ENCODE results near the gene TP73.
"Not testable (repeated sequence)": the region's sequence is repeated elsewhere in the genome, so short reads cannot be mapped to it uniquely, and the experiment has no call there.

The TP73 gene

DNA sequence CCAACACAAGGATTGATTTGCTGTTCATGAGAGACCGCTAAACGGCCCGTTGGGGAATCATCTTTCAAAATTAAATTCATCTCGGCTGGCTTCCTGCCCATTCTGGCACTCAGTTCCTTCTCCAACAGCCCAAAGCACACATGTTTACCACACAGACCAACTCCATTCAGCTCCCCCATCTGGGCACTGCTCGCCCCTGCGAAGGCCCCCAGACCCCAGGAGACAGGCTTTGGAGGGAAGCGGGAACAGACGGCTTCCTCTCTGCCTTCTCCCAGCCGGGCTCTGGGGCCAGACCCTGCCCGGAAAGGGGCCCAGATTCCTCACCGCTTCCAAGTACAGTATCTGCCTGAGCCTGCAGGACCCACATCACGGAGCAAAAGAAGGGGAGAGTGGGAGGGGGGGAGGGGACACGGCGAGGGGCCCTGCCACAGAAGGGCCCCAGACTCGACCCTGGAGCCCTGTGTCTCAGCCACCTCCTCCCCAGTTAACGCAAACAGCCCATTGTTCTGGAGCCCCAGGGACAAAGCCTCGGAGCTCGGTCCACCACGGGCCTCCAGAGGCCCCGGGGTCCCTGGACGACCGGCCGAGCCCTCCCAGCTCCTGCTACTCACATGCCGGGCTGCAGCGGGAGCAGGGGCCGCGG, 41.7 kb upstream of the TP73 start:
- Histone ChIP-seq H3K9ac (ENCODE audit: low read length) (no peak overlapping the region), H3K9me3 (ENCODE audit: control insufficient read depth, low read length) (no peaks in the 10 kb centered on the region), H3K4me3 (ENCODE audit: low read length) (no peak overlapping the region), H3K27me3 (ENCODE audit: control insufficient read depth, insufficient read depth, low read length) (peaks cover 37% of the 10 kb centered on the region), H3K36me3 (ENCODE audit: control insufficient read depth, insufficient read depth, low read length) (no peaks in the 10 kb centered on the region), H3K4me1 (ENCODE audit: control insufficient read depth, insufficient read depth, low read length) (peaks cover 24% of the 10 kb centered on the region)

DNA sequence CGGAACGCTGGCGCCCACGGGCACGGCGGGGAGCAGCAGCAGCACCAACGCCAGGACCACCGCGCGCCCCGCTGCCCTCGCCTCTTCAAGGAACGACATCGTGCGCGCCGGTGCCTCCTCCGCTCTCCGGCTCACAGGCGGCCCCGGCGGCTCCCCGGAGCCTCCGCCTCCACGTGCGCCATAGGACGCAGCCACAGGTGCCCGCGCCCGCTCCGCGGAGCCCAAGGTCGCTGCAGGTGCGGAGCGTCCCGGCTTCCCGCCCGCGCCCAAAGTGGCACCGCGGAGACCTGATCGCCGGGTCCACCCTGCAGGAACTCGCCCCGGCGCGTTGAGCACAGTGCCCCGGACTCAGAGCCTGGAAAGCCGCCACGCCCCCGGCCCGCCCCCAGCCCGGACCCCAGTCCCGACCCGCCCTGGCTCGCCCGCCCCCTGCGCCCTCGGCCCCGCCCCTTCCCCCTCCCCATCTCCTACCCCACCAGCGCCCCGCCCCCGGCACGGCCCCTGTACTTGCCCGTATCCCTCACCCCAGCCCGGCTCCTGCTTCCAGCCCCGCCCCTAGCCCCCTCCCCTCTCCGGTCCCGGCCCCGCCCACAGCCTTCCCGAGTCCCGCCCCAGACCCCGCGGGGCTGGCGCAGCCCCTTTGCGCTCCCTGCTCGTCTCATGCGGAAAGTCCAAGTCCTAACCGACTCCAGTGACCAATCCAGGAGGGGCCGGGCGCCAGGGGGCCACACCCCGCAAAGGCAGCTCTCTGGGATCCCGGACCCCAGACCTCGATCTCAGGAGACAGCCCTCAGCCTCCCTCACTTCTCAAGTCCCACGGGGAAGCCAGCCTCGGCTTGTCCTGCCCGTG, 40.9 kb upstream of the TP73 start, which contains the start of gene MEGF6:
Gene MEGF6, minus strand, starts transcription at position 339 of the 850 bp plus-strand sequence. Its CDS starts 240 bp downstream, at position 99.
- H3K4me3 ChIP-seq (ENCODE audit: low read length) = no peak within 1 kb of the TSS
- H3K9me3 ChIP-seq (ENCODE audit: control insufficient read depth, low read length) = no peaks in the 10 kb centered on the region
- H3K36me3 ChIP-seq (ENCODE audit: control insufficient read depth, insufficient read depth, low read length) = no peaks in the 10 kb centered on the region
- H3K9ac ChIP-seq (ENCODE audit: low read length) = no peak within 1 kb of the TSS
- H3K27me3 ChIP-seq (ENCODE audit: control insufficient read depth, insufficient read depth, low read length) = peaks cover 37% of the 10 kb centered on the region
- H3K4me1 ChIP-seq (ENCODE audit: control insufficient read depth, insufficient read depth, low read length) = peaks cover 24% of the 10 kb centered on the region

DNA sequence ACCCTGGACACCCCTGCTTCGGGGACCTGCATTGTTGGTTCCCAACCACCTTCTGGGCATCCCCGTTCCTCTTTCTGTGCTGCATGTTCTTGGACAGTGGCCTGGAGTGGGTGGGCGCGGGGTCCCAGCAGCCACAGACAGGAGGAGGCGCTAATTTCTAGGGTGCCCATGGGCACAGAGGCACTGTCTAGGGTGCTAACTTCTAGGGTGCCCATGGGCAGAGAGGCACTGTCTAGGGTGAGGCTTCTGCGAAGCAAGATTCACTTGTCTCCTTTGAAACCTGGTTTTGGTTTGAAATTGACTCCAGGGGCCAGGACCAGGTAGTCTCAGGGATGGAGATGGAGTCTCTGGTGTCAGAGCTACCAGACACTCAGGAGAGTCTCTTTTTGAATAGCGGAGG, 40.2 kb upstream of the TP73 start:
- Histone ChIP-seq H3K4me1 (ENCODE audit: control insufficient read depth, insufficient read depth, low read length) (peaks cover 24% of the 10 kb centered on the region), H3K27me3 (ENCODE audit: control insufficient read depth, insufficient read depth, low read length) (peaks cover 37% of the 10 kb centered on the region), H3K4me3 (ENCODE audit: low read length) (no peak overlapping the region)

DNA sequence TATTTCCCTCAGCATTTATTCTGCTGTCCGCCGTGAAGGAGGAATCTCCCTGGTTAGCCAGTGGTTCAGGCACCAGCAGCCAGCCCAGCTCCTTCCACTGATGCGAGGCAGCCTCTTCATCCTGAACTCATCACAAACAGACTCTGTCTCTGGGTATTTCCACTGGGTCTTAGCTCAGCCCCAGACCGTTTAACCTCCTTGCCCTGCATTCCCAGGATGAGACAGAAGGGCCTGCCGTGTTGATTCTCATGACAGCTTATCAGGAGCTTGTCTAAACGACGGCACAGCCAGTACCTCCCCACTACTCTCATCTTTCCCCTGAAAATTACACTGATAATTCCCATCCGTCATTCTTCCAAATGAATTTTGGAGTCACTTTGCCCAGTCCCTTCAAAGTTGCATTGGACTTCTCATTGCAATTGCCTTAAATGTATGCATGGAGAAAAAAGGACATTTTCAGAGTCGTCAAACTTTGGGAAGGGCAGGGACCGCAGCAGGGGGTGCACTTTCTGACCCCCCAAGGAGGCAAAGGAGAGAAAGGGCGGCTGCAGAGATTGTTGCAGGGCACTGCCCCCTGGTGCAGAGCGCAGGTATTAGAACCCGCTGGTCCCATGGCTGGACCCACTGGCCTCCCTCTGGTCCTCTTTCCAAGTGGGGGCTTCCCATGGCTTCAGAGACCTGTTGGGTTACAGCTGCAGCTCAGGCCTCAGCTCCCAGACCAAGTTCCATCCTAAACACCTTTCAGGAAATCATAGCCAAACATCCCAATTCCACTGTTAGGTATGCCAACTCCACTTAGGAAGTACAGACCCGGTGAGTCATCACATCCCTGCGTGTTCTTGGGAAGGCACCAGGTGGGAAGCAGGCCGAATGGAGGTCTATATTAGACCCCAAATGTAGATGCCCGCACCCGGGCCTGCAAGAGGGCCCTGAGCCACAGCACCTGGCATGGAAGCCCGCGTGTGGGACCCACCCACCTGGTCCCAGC, 37.3 kb upstream of the TP73 start:
- Histone ChIP-seq H3K36me3 (ENCODE audit: control insufficient read depth, insufficient read depth, low read length) (no peaks in the 10 kb centered on the region), H3K4me3 (ENCODE audit: low read length) (no peak overlapping the region), H3K9ac (ENCODE audit: low read length) (no peak overlapping the region), H3K27me3 (ENCODE audit: control insufficient read depth, insufficient read depth, low read length) (peaks cover 16% of the 10 kb centered on the region), H3K4me1 (ENCODE audit: control insufficient read depth, insufficient read depth, low read length) (peaks cover 33% of the 10 kb centered on the region), H3K9me3 (ENCODE audit: control insufficient read depth, low read length) (no peaks in the 10 kb centered on the region)

More for the DNA sequence above, 40.2 kb upstream of the TP73 start:
- no peaks in the 10 kb centered on the region for H3K36me3 ChIP-seq (ENCODE audit: control insufficient read depth, insufficient read depth, low read length)
- H3K9ac ChIP-seq (ENCODE audit: low read length) = no peak overlapping the region
- H3K9me3 ChIP-seq (ENCODE audit: control insufficient read depth, low read length) = no peaks in the 10 kb centered on the region

DNA sequence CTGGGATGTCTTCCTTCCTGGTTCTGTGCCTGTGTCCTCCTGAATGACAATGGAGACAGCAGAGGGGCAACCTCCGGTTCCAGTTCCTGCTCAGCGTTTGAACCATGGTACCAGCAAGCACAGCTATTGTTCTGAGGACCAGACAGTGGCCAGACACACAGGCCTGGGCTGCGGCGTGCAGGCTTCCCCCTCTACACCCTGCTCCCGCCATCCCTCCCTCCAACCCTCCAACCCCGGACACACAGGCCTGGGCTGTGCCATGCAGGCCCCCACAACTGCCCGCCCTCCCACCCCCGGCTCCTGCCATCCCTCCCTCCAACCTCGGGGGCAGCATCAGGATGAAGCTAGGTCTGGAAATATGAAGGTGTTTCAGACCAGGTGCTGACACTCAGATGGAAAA, 35.5 kb upstream of the TP73 start:
- Histone ChIP-seq H3K4me3 (ENCODE audit: low read length) (no peak overlapping the region), H3K27me3 (ENCODE audit: control insufficient read depth, insufficient read depth, low read length) (peaks cover 6% of the 10 kb centered on the region), H3K9me3 (ENCODE audit: control insufficient read depth, low read length) (no peaks in the 10 kb centered on the region), H3K4me1 (ENCODE audit: control insufficient read depth, insufficient read depth, low read length) (peaks cover 24% of the 10 kb centered on the region), H3K36me3 (ENCODE audit: control insufficient read depth, insufficient read depth, low read length) (no peaks in the 10 kb centered on the region), H3K9ac (ENCODE audit: low read length) (no peak overlapping the region)

DNA sequence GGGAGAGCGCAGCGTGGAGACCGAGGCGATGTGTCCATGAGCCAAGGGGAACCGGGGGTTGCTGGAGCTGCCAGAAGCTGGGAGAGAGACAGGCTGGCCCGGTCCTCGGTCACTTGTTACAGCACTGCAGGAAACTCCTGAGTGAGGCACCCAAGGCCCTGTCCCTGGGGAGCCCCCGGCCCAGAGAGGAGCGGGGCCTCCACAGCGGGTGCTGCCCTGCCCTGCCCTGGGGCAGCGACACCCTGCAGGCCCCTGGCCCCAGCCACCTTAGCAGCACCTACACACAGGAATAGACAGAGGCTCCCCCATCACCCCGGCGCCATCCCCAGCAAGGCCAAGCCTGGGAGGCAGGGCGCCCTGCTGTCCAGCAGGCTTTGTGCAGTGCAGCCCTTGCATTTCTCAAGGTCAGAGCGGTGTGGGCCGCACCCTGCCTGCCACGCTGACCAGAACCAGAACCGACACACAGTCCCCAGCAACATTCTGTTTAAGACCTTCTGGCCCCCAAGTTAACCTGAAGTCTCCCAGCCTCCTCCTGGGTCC, 34.4 kb upstream of the TP73 start:
- peaks cover 2% of the 10 kb centered on the region for H3K27me3 ChIP-seq (ENCODE audit: control insufficient read depth, insufficient read depth, low read length)
- no peaks in the 10 kb centered on the region for H3K36me3 ChIP-seq (ENCODE audit: control insufficient read depth, insufficient read depth, low read length)
- H3K4me3 ChIP-seq (ENCODE audit: low read length) = no peak overlapping the region
- H3K4me1 ChIP-seq (ENCODE audit: control insufficient read depth, insufficient read depth, low read length) = peaks cover 20% of the 10 kb centered on the region
- H3K9ac ChIP-seq (ENCODE audit: low read length) = no peak overlapping the region
- no peaks in the 10 kb centered on the region for H3K9me3 ChIP-seq (ENCODE audit: control insufficient read depth, low read length)

DNA sequence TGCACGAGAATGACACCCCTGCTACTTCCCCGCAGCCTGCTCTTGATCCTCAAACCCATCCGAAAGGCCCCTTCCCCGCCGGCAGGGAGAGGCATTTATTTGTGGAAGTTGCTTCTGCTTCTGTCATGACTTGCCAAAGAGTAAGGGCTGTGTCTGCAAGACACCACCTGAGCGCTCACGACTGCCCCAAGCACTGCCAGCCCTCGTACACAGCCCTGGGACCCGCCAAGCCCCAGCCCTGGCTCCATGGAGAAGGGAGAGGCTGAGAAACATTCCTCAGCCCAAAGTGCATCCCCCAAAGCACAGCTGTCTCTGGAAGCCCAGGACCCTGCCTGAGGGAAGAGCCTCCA, 33.8 kb upstream of the TP73 start:
- Histone ChIP-seq H3K4me3 (ENCODE audit: low read length) (no peak overlapping the region), H3K9me3 (ENCODE audit: control insufficient read depth, low read length) (no peaks in the 10 kb centered on the region), H3K4me1 (ENCODE audit: control insufficient read depth, insufficient read depth, low read length) (peaks cover 20% of the 10 kb centered on the region), H3K9ac (ENCODE audit: low read length) (no peak overlapping the region), H3K36me3 (ENCODE audit: control insufficient read depth, insufficient read depth, low read length) (no peaks in the 10 kb centered on the region), H3K27me3 (ENCODE audit: control insufficient read depth, insufficient read depth, low read length) (no peaks in the 10 kb centered on the region)

DNA sequence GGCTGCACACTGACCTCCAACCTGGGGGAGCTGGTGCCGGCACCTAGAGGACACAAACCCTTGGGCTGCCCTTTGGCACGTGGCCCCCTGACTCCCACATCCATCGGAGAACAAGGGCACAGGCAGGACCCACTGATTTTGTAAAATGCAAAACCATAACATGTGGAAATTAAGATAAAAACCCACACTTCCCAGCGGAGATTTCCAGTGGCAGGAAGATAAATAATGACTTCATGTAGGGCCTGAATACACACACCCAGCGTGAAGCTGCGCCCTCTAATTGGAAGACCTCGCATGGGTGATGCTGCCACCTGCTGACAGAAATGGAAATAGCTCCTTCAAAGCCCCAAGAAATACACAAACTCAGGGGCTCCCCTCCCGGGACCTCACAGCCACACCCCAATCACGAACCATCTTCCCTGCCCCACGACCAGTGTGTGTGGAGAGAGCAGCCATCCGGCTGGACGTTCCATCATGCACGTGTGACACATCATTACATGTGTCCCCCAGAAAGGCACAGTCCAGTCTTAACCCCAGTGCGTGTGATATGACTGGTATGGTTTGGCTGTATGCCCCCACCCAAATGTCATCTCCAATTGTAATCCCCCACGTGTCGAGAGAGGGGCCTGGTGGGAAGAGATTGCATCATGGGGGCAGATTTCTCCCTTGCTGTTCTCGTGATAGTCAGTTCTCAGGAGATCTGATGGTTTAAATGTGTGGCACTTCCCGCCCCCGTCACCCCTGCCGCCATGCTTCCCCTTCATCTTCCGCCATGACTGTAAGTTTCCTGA, 33.2 kb upstream of the TP73 start:
- H3K36me3 ChIP-seq (ENCODE audit: control insufficient read depth, insufficient read depth, low read length) = no peaks in the 10 kb centered on the region
- H3K27me3 ChIP-seq (ENCODE audit: control insufficient read depth, insufficient read depth, low read length) = no peaks in the 10 kb centered on the region
- H3K9ac ChIP-seq (ENCODE audit: low read length) = no peak overlapping the region
- H3K4me1 ChIP-seq (ENCODE audit: control insufficient read depth, insufficient read depth, low read length) = peaks cover 20% of the 10 kb centered on the region
- H3K4me3 ChIP-seq (ENCODE audit: low read length) = no peak overlapping the region
- no peaks in the 10 kb centered on the region for H3K9me3 ChIP-seq (ENCODE audit: control insufficient read depth, low read length)

DNA sequence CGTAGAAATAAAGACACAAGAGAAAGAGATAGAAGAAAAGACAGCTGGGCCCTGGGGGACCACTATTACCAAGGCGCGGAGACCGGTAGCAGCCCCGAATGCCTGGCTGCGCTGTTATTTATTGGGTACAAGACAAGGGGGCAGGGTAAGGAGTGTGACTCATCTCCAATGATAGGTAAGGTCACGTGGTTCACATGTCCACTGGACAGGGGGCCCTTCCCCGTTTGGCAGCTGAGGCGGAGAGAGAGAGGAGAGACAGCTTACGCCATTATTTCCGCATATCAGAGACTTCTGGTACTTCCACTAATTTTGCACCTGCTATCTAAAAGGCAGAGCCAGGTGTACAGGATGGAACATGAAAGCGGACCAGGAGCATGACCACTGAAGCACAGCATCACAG, 31.6 kb upstream of the TP73 start:
- no peaks in the 10 kb centered on the region for H3K27me3 ChIP-seq (ENCODE audit: control insufficient read depth, insufficient read depth, low read length)
- H3K4me1 ChIP-seq (ENCODE audit: control insufficient read depth, insufficient read depth, low read length) = peaks cover 23% of the 10 kb centered on the region
- H3K36me3 ChIP-seq (ENCODE audit: control insufficient read depth, insufficient read depth, low read length) = no peaks in the 10 kb centered on the region
- H3K9me3 ChIP-seq (ENCODE audit: control insufficient read depth, low read length) = no peaks in the 10 kb centered on the region
- H3K9ac ChIP-seq (ENCODE audit: low read length) = no peak overlapping the region
- H3K4me3 ChIP-seq (ENCODE audit: low read length) = no peak overlapping the region

DNA sequence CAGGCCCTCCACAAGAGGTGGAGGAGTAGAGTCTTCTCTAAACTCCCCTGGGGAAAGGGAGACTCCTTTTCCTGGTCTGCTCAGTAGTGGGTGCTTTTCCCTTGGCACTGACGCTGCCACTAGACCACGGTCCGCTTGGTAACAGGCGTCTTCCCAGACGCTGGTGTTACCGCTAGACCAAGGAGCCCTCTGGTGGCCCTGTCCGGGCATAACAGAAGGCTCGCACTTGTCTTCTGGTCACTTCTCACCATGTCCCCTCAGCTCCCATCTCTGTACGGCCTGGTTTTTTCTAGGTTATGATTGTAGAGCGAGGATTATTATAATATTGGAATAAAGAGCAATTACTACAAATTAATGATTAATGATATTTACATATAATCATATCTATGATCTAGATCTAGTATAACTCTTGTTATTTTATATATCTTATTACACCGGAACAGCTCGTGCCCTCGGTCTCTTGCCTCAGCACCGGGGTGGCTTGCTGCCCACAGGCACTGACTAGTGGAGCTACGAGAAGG, 31.1 kb upstream of the TP73 start:
- H3K9me3 ChIP-seq (ENCODE audit: control insufficient read depth, low read length); H3K4me3 ChIP-seq (ENCODE audit: low read length); H3K27me3 ChIP-seq (ENCODE audit: control insufficient read depth, insufficient read depth, low read length); H3K36me3 ChIP-seq (ENCODE audit: control insufficient read depth, insufficient read depth, low read length); H3K9ac ChIP-seq (ENCODE audit: low read length): not testable (repeated sequence)
- H3K4me1 ChIP-seq (ENCODE audit: control insufficient read depth, insufficient read depth, low read length) = peaks cover 28% of the 10 kb centered on the region

DNA sequence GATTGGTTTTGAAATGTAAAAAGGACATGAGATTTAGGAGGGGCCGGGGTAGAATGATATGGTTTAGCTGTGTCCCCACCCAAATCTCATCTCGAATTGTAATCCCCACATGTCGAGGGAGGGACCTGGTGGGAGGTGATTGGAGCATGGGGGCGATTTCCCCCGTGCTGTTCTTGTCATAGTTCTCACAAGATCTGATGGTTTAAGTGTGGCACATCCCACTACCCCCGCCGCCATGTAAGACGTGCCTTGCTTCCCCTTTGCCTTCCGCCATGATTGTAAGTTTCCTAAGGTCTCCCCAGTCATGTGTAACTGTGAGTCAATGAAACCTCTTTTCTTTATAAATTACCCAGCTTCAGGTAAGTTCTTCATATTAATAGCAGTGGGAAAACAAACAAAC, 30.2 kb upstream of the TP73 start:
- not testable (repeated sequence) for H3K9ac ChIP-seq (ENCODE audit: low read length); H3K36me3 ChIP-seq (ENCODE audit: control insufficient read depth, insufficient read depth, low read length); H3K27me3 ChIP-seq (ENCODE audit: control insufficient read depth, insufficient read depth, low read length); H3K9me3 ChIP-seq (ENCODE audit: control insufficient read depth, low read length); H3K4me3 ChIP-seq (ENCODE audit: low read length)
- H3K4me1 ChIP-seq (ENCODE audit: control insufficient read depth, insufficient read depth, low read length) = peaks cover 28% of the 10 kb centered on the region

Data from mucosa of stomach (tissue), 1 donor.